Measurements from ENCODE around the gene TM2D1. TPM values are rescaled to one million over a fixed set of nuclear protein-coding genes. Genes with fewer than 3 reads are reported as not detected.

TM2D1 gene
- total and polyA plus RNA-seq, 8 donors: 5.4 to 24.0 (median 12.7) TPM

DNA sequence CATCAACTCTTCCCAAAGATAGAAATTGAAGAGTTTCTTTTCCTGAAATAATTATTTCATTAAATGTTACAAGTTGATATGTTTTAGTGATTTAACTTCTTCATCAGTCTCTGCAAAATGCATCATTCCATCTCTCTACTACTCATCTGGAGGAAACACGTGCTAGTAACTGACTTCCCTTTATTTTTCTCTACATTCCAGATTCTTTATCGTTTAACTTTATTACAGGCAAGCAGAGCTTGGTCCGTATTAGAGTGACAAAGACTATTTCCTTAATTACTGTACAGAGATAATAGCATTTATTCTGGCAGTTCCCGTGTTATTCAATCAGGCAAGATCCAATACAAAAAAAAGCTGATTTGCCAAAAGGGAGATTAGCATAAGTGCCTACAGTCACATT is 88.6 kb downstream of the TM2D1 start:
- intact Hi-C loops (cut with DNase I): no loop called here
- Histone ChIP-seq H3K36me3 (no peaks in the 10 kb centered on the region), H3K4me1 (no peaks in the 10 kb centered on the region), H3K27me3 (no peaks in the 10 kb centered on the region), H3K4me3 (no peak overlapping the region), H3K9me3 (no peaks in the 10 kb centered on the region), H3K27ac (no peak overlapping the region)
- ATAC-seq (no peak), DNase-seq (no peak), FAIRE-seq (no peak)
- WGBS, 2 donors: 35 to 42% methylated on average over 4 of the region's 4 CpGs
- TF ChIP-seq, protein P1, sequence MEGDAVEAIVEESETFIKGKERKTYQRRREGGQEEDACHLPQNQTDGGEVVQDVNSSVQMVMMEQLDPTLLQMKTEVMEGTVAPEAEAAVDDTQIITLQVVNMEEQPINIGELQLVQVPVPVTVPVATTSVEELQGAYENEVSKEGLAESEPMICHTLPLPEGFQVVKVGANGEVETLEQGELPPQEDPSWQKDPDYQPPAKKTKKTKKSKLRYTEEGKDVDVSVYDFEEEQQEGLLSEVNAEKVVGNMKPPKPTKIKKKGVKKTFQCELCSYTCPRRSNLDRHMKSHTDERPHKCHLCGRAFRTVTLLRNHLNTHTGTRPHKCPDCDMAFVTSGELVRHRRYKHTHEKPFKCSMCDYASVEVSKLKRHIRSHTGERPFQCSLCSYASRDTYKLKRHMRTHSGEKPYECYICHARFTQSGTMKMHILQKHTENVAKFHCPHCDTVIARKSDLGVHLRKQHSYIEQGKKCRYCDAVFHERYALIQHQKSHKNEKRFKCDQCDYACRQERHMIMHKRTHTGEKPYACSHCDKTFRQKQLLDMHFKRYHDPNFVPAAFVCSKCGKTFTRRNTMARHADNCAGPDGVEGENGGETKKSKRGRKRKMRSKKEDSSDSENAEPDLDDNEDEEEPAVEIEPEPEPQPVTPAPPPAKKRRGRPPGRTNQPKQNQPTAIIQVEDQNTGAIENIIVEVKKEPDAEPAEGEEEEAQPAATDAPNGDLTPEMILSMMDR (IDR thresholded peaks at IDR 0.05): no peak

DNA sequence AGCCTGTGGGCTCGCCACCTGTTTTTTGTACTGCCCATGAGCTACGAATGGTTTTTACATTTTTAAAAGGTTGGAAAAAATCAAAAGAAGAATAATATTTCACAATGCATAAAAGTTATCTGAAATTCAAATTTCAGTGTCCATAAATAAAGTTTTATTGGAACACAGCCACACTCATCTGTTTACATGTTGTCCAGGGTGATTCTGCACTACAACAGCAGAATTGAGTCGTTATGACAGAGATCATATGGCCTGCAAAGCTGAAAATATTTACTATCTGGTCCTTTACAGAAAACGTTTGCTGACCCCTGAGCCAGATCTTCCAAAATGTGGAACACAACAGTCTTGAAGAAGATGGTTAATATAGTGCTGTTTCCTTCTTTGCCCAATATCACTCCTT is 89.4 kb downstream of the TM2D1 start:
- Histone ChIP-seq H3K36me3 (no peaks in the 10 kb centered on the region), H3K4me3 (no peak overlapping the region), H3K27me3 (no peaks in the 10 kb centered on the region), H3K27ac (no peak overlapping the region), H3K9me3 (no peaks in the 10 kb centered on the region), H3K4me1 (no peaks in the 10 kb centered on the region)
- ATAC-seq (no peak), FAIRE-seq (no peak), DNase-seq (no peak)
- 76 to 77% methylated on average over 4 of the region's 4 CpGs for WGBS, 2 donors
- TF ChIP-seq, protein P1 (IDR thresholded peaks at IDR 0.05): no peak
- intact Hi-C loops (cut with DNase I): no loop called here

DNA sequence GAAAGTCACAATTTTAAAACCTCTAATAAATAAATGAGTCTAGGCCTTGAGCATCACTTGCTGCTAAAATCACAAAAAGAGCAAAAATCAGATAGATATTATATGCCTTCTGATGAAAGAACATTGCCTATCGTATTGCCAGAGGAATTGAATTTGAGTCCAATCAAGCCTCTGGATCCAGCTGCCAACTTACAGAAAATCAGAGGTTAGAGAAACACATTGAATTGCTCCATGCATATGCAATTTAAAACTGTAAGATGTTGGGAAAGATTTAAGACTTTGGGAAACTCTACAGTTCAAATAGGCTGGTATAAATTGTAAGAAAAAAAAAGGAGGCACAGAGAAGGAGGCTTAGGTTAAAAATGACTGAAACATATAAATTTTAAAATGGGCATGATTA is 93.5 kb downstream of the TM2D1 start:
- WGBS, 2 donors: 83 to 88% methylated on average over 1 of the region's 1 CpG
- H3K36me3 ChIP-seq: no peaks in the 10 kb centered on the region

More for the DNA sequence above, 93.5 kb downstream of the TM2D1 start:
- TF ChIP-seq, protein P1 (IDR thresholded peaks at IDR 0.05): no peak
- DNase-seq: no peak
- ATAC-seq: no peak
- H3K9me3 ChIP-seq: no peaks in the 10 kb centered on the region
- H3K27ac ChIP-seq: no peak overlapping the region
- H3K27me3 ChIP-seq: no peaks in the 10 kb centered on the region
- no peak for FAIRE-seq
- intact Hi-C loops (cut with DNase I): no loop called here
- H3K4me3 ChIP-seq: no peak overlapping the region
- no peaks in the 10 kb centered on the region for H3K4me1 ChIP-seq

Other genes with a start within 250 kb of the TM2D1 start
- gene PATJ, start 17.3 kb upstream of the TM2D1 start, total RNA-seq: 10 to 100 TPM; 22.6 to 45.4 (median 31.5) TPM
- 10 to 100 TPM; 14.8 to 15.9 TPM for gene PATJ, start 17.3 kb upstream of the TM2D1 start, polyA plus RNA-seq